WERI-Rb-1 (cell line): ENCODE results near the gene MTMR3.

Experiments
- DNase-seq: peaks from one replicate; pipeline ENCODE4 v3.0.0-alpha.2; 2020
- H3K27ac ChIP-seq: fragments of 250-450 bp; sonication (Bioruptor Pico); 2 replicates; pipeline ENCODE4 v1.5.1; 2020; ENCODE audit warnings: mild to moderate bottlenecking, moderate library complexity
- H3K27me3 ChIP-seq: fragments of 250-450 bp; sonication (Bioruptor Pico); 2 replicates; pipeline ENCODE4 v1.5.1; 2021; ENCODE audit warnings: mild to moderate bottlenecking, low read depth, moderate library complexity; ENCODE audit not compliant: insufficient read depth, severe bottlenecking
- H3K36me3 ChIP-seq: fragments of 250-450 bp; sonication (Bioruptor Pico); 2 replicates; pipeline ENCODE4 v1.5.1; 2020; ENCODE audit warnings: mild to moderate bottlenecking, moderate library complexity
- H3K4me3 ChIP-seq: 2 replicates; pipeline ENCODE4 v1.5.1; 2011; ENCODE audit warnings: low read depth, mild to moderate bottlenecking, control low read depth, low read length
- H3K9me3 ChIP-seq: fragments of 250-450 bp; sonication (Bioruptor Pico); 2 replicates; pipeline ENCODE4 v1.5.1; 2021; ENCODE audit warnings: mild to moderate bottlenecking, moderate library complexity; ENCODE audit not compliant: severe bottlenecking
- CTCF ChIP-seq: IDR thresholded peaks from 2 replicates; pipeline ENCODE4 v1.5.1; 2011; ENCODE audit warnings: low read depth, mild to moderate bottlenecking, control low read depth, inconsistent platforms, low read length

Gene MTMR3

GRCh38 chr22:30029512-30029911 lies 146.5 kb downstream of the MTMR3 start:
- no peak overlapping the region for H3K27ac ChIP-seq
- DNase-seq = no peak
- TF ChIP-seq CTCF = no peak

GRCh38 chr22:30030329-30030728 lies 147.4 kb downstream of the MTMR3 start:
- no peak overlapping the region for H3K27ac ChIP-seq
- no peaks in the 10 kb centered on the region for H3K27me3 ChIP-seq
- H3K36me3 ChIP-seq = peaks cover 21% of the 10 kb centered on the region
- no peak overlapping the region for H3K4me3 ChIP-seq
- no peak for TF ChIP-seq CTCF
- DNase-seq = no peak
- H3K9me3 ChIP-seq = no peaks in the 10 kb centered on the region

More at GRCh38 chr22:30029512-30029911, 146.5 kb downstream of the MTMR3 start:
- Histone ChIP-seq H3K4me3 (no peak overlapping the region), H3K27me3 (no peaks in the 10 kb centered on the region), H3K36me3 (peaks cover 29% of the 10 kb centered on the region), H3K9me3 (no peaks in the 10 kb centered on the region)

- H3K36me3 ChIP-seq = peaks cover 11% of the 10 kb centered on the region
- DNase-seq = no peak
- H3K27me3 ChIP-seq = no peaks in the 10 kb centered on the region
- H3K27ac ChIP-seq = no peak overlapping the region
- no peak overlapping the region for H3K4me3 ChIP-seq
- TF ChIP-seq CTCF = no peak
- no peaks in the 10 kb centered on the region for H3K9me3 ChIP-seq
These were observed 148.4 kb downstream of the MTMR3 start for GRCh38 chr22:30031328-30031727.

GRCh38 chr22:30031764-30032455 lies 148.9 kb downstream of the MTMR3 start:
- Histone ChIP-seq H3K4me3 (no peak overlapping the region), H3K36me3 (peaks cover 5% of the 10 kb centered on the region), H3K9me3 (no peaks in the 10 kb centered on the region), H3K27ac (no peak overlapping the region), H3K27me3 (no peaks in the 10 kb centered on the region)
- DNase-seq = no peak
- no peak for TF ChIP-seq CTCF

GRCh38 chr22:30033137-30033536 lies 150.2 kb downstream of the MTMR3 start:
- no peak for TF ChIP-seq CTCF
- Histone ChIP-seq H3K27me3 (no peaks in the 10 kb centered on the region), H3K36me3 (no peaks in the 10 kb centered on the region), H3K9me3 (no peaks in the 10 kb centered on the region), H3K4me3 (no peak overlapping the region), H3K27ac (no peak overlapping the region)
- DNase-seq = no peak

- Histone ChIP-seq H3K4me3 (no peak overlapping the region), H3K27ac (no peak overlapping the region)
These were observed 150.9 kb downstream of the MTMR3 start for GRCh38 chr22:30033901-30034300.

More at GRCh38 chr22:30033901-30034300, 150.9 kb downstream of the MTMR3 start:
- no peaks in the 10 kb centered on the region for H3K9me3 ChIP-seq
- H3K36me3 ChIP-seq = no peaks in the 10 kb centered on the region
- no peak for DNase-seq
- H3K27me3 ChIP-seq = no peaks in the 10 kb centered on the region
- no peak for TF ChIP-seq CTCF
